ENCODE data around the gene DHX8.
A peak's percentile ranks its signal among the peaks of the same experiment; 100 is the strongest.

The DHX8 gene

GRCh38 chr17:43483674-43484551, at the start of gene DHX8:
DHX8 (plus strand) TSS chr17:43483975; CDS start chr17:43484038, 63 bp downstream.
- TF ChIP-seq ZFX (IDR thresholded peaks at IDR 0.05) (no peak), CTCF (conservative IDR thresholded peaks at IDR 0.05) (peak; percentile 100)
- H3K27ac ChIP-seq = peak within 1 kb of the TSS; percentile 84

- no peak overlapping the region for H3K27ac ChIP-seq
- TF ChIP-seq CTCF (conservative IDR thresholded peaks at IDR 0.05) (no peak), ZFX (IDR thresholded peaks at IDR 0.05) (no peak)
These were observed 48.9 kb upstream of the DHX8 start for GRCh38 chr17:43434902-43435319.

- TF ChIP-seq ZFX (IDR thresholded peaks at IDR 0.05) (no peak), CTCF (conservative IDR thresholded peaks at IDR 0.05) (no peak)
- H3K27ac ChIP-seq = no peak overlapping the region
These were observed 46.0 kb upstream of the DHX8 start for GRCh38 chr17:43437756-43438155.

GRCh38 chr17:43438626-43439025, 45.1 kb upstream of the DHX8 start:
- no peak overlapping the region for H3K27ac ChIP-seq
- TF ChIP-seq ZFX (IDR thresholded peaks at IDR 0.05) (no peak), CTCF (conservative IDR thresholded peaks at IDR 0.05) (no peak)

GRCh38 chr17:43439041-43439440, 44.7 kb upstream of the DHX8 start:
- no peak overlapping the region for H3K27ac ChIP-seq
- TF ChIP-seq ZFX (IDR thresholded peaks at IDR 0.05) (no peak), CTCF (conservative IDR thresholded peaks at IDR 0.05) (no peak)

GRCh38 chr17:43442711-43443110, 41.1 kb upstream of the DHX8 start:
- H3K27ac ChIP-seq = no peak overlapping the region
- TF ChIP-seq ZFX (IDR thresholded peaks at IDR 0.05) (no peak), CTCF (conservative IDR thresholded peaks at IDR 0.05) (no peak)

- H3K27ac ChIP-seq = no peak overlapping the region
These were observed 40.4 kb upstream of the DHX8 start for GRCh38 chr17:43443381-43443780.

More at GRCh38 chr17:43443381-43443780, 40.4 kb upstream of the DHX8 start:
- no peak for TF ChIP-seq ZFX (IDR thresholded peaks at IDR 0.05)
- TF ChIP-seq CTCF (conservative IDR thresholded peaks at IDR 0.05) = no peak

Measured in C4-2B (cell line).